Activated gamma-delta T cell (primary cell): ENCODE results near the gene OR5B21.

ENCODE experiments used
- DNase-seq: peaks from one replicate; lab custom pipeline; 2025; lab: John Stamatoyannopoulos, UW
- total RNA-seq, 2 donors: gene quantifications; one replicate each; lab custom pipeline; 2026; lab: John Stamatoyannopoulos, UW

Gene OR5B21
- total RNA-seq = 0.26 to 0.39 reads per million in 2 donors

GRCh38 chr11:58508005-58508404, at the start of gene OR5B21:
TSS of gene OR5B21 (minus strand) at chr11:58508105. CDS start at chr11:58508105, 0 bp downstream.
- DNase-seq = no peak

GRCh38 chr11:58549644-58550043, 41.7 kb upstream of the OR5B21 start:
- no peak for DNase-seq

GRCh38 chr11:58546841-58547240, 38.9 kb upstream of the OR5B21 start:
- no peak for DNase-seq

- no peak for DNase-seq
These were observed 24.0 kb upstream of the OR5B21 start for GRCh38 chr11:58531865-58532341.

GRCh38 chr11:58530236-58530635, 22.3 kb upstream of the OR5B21 start:
- no peak for DNase-seq

GRCh38 chr11:58527429-58527828, 19.5 kb upstream of the OR5B21 start:
- DNase-seq = no peak

GRCh38 chr11:58526721-58527120, 18.8 kb upstream of the OR5B21 start:
- DNase-seq = no peak

- DNase-seq = no peak
These were observed 17.2 kb upstream of the OR5B21 start for GRCh38 chr11:58525037-58525614.

GRCh38 chr11:58524232-58525036, 16.5 kb upstream of the OR5B21 start:
- DNase-seq = no peak

GRCh38 chr11:58513747-58514367, 6.0 kb upstream of the OR5B21 start:
- no peak for DNase-seq

GRCh38 chr11:58511636-58512035, 3.7 kb upstream of the OR5B21 start:
- DNase-seq = no peak

- DNase-seq = no peak
These were observed 1.8 kb upstream of the OR5B21 start for GRCh38 chr11:58509748-58510147.

GRCh38 chr11:58508814-58509213, 909 bp upstream of the OR5B21 start:
- no peak for DNase-seq

GRCh38 chr11:58507355-58507754, 550 bp downstream of the OR5B21 start:
- no peak for DNase-seq

- DNase-seq = no peak
These were observed 970 bp downstream of the OR5B21 start for GRCh38 chr11:58506935-58507334.

GRCh38 chr11:58505849-58506248, 2.1 kb downstream of the OR5B21 start:
- no peak for DNase-seq

GRCh38 chr11:58504232-58504631, 3.7 kb downstream of the OR5B21 start:
- no peak for DNase-seq

- no peak for DNase-seq
These were observed 4.5 kb downstream of the OR5B21 start for GRCh38 chr11:58503361-58503856.

GRCh38 chr11:58502004-58502403, 5.9 kb downstream of the OR5B21 start:
- no peak for DNase-seq

GRCh38 chr11:58498464-58498863, 9.4 kb downstream of the OR5B21 start:
- no peak for DNase-seq

- DNase-seq = no peak
These were observed 10.0 kb downstream of the OR5B21 start for GRCh38 chr11:58497951-58498350.

- DNase-seq = no peak
These were observed 12.0 kb downstream of the OR5B21 start for GRCh38 chr11:58495906-58496305.

GRCh38 chr11:58494101-58494500, 13.8 kb downstream of the OR5B21 start:
- DNase-seq = no peak
